Measurements from ENCODE around the gene ZNF639.

Gene ZNF639

GRCh38 chr3:179321668-179322285, 1.1 kb upstream of the ZNF639 start:
- no peak for DNase-seq

GRCh38 chr3:179323197-179324110, 623 bp downstream of the ZNF639 start:
- peak; percentile 39 for DNase-seq

- DNase-seq, result no peak
These were observed 1.5 kb downstream of the ZNF639 start for GRCh38 chr3:179324270-179324754.

- DNase-seq, result no peak
These were observed 7.6 kb downstream of the ZNF639 start for GRCh38 chr3:179330438-179330837.

GRCh38 chr3:179332240-179332639, 9.4 kb downstream of the ZNF639 start:
- DNase-seq, result no peak

- no peak for DNase-seq
These were observed 10.3 kb downstream of the ZNF639 start for GRCh38 chr3:179333084-179333483.

GRCh38 chr3:179336345-179336929, 13.6 kb downstream of the ZNF639 start:
- DNase-seq, result no peak

- peak; percentile 85 for DNase-seq
These were observed 24.7 kb downstream of the ZNF639 start, which contains the start of gene MFN1 for GRCh38 chr3:179347345-179348194. TSS of gene MFN1 (plus strand) at chr3:179347709. CDS start at chr3:179348852, 1,143 bp downstream.

GRCh38 chr3:179348325-179349013, 25.6 kb downstream of the ZNF639 start:
- DNase-seq, result no peak

- no peak for DNase-seq
These were observed 33.2 kb downstream of the ZNF639 start for GRCh38 chr3:179355996-179356395.

GRCh38 chr3:179363332-179363731, 40.5 kb downstream of the ZNF639 start:
- no peak for DNase-seq

- no peak for DNase-seq
These were observed 46.8 kb downstream of the ZNF639 start for GRCh38 chr3:179369621-179370020.

- no peak for DNase-seq
These were observed 51.1 kb downstream of the ZNF639 start for GRCh38 chr3:179373938-179374337.

- no peak for DNase-seq
These were observed 52.5 kb downstream of the ZNF639 start for GRCh38 chr3:179375091-179375999.

- no peak for DNase-seq
These were observed 53.6 kb downstream of the ZNF639 start for GRCh38 chr3:179376474-179376873.
